SH-SY5Y (cell line): ENCODE results near the gene ATG2A.

Experiments
- GATA2 ChIP-seq: IDR thresholded peaks from 2 replicates; pipeline ENCODE4 v1.6.1; 2011; ENCODE audit warnings: mild to moderate bottlenecking, low read depth, low read length
- GATA3 ChIP-seq: IDR thresholded peaks from 2 replicates; pipeline ENCODE4 v1.6.1; 2011; ENCODE audit warnings: low read depth, mild to moderate bottlenecking, low read length, moderate library complexity

ATG2A gene

DNA sequence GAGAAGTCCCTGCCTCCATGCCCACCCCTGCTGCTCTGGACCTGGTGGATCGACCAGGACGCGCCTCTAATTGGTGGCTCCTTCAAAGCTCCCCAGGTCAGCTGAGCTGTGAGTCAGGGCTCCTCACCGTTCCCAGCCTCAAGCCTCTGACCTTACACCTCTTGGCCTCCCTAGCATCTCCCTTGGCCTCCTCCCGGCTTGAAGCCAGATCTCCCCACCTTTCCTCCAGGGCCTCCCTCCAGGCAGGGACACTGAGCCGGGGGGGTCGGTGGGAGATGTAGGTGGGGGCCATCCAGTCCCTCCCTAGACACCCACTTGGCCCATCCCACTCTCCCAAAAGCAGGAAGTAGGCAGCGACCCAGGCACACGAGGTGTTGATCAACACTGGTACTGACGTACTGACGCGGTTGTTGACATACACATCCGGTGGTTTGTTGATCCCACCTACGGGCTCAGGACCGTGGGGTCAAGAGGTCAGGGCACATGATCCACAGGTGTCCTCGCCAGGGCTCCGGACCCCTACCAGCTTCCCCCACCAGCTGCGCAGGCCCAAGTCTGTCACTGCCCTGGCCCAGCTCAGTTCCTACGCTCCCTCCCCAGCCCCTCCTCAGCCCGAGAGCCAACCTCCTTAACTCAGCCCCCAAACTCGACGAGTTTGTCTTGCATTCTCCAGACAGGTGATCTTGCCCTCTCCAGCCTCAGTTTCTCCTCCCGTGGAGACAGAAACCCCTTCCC lies 802 bp downstream of the ATG2A start:
- TF ChIP-seq GATA3 (no peak), GATA2 (no peak)

DNA sequence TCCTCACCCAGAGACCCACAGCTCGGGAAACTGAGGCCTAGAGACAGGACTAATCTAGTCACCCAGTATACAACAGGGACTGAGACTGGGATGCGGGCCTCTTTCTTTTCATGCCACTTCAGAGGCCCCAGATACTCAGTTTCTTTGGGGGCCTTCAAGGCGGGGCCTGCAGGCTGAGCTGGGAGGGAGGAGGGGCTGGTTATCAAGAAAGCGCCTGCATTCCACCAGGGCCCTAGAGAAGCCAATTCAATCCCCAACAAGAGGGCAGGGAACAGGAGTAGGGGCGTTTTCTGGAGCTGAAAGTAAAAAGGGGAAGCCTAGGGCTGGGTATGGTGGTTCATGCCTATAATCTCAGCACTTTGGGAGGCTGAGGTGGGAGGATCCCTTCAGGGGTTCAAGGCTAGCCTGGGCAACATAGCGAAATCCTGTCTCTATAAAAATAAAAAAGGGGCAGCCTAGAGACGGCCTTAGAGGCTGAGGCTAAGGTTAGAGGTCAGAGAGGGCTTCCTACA lies 1.6 kb downstream of the ATG2A start:
- TF ChIP-seq GATA3 (no peak), GATA2 (no peak)

DNA sequence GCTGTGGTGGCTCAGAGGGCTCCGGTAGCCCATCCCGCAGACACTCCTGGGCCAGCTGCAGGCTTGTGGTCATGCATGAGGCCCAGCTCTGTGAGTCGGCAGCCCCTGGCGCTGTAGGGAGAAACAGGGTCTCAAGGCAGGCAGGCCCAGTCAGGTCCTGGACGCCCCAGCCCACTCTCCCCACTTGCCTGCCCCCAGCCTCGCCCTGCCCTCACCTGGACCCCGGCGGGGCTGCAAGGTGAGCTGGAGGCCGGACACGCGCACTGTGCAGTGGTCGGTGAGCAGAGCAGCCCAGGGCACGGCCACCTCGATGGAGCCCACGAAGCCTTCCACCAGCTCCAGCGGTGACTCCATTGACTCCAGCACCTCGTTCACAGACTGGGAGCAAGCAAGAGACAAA lies 2.9 kb downstream of the ATG2A start:
- TF ChIP-seq GATA3 (no peak), GATA2 (no peak)

DNA sequence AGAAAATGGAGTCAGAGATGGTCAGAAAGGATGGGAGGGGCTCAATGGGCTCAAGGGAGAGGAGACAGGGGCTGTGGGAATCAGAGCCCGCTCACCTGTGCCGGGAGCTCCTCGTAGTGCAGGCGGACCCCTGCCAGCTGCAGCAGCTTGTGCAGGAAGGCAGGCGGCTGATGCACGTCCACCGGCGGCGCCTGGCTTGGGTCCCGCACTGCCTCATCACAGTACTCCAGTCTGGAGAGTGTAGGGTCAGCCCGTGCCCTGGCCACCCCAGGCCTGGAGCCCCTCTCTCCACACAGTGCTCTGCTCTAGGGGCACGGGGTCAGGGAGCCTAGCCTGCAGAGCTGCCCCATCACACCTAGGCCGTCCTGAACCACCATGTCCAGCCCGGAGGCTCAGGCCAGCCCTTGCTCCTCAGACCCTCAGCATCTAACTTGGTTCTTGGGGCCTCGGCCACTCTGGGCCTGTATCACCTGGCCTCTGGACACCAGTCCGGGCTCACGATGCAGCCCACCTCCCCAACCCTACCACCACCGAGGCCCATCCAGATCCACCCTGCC lies 3.8 kb downstream of the ATG2A start:
- TF ChIP-seq GATA3 = no peak
- no peak for TF ChIP-seq GATA2

DNA sequence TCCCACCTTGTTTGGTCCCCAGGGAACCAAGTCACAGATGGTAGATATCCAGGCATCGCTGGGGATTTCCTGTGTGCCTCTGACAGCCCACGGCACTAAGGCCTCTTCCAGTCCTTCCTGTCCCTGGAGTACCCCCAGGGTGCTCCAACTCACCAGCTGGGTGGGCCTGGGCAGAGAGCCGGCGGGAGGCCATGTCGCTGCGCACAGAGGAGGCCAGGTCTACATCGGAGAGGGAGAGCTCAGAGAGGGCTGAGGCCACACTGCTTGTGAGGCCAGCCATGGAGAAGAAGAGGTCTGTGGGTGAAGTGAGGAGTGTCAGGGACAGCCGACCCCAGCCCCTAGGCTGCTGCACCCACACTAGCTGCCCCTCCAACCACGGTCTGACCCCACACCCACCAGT lies 5.3 kb downstream of the ATG2A start:
- TF ChIP-seq GATA2 = no peak
- no peak for TF ChIP-seq GATA3

DNA sequence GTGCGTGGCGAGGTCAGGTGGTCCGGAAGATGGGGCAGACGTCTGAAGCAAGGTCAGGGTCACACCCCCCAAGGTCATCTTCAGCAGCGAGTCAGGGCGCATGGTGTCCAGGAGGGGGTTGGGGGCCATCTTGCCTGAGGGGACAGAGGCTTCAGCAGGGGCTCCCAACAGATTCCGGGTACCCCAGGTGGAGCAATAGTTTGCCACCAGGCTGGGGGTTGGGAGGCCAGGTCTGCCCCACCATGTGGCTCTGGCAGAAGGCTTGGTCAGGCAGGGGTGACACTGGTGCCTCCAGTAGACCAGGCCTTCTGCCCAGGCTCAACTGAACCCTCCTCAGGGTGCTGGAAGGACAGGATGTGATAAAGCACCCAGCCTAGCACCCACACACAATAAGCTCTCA lies 5.9 kb downstream of the ATG2A start:
- no peak for TF ChIP-seq GATA2

DNA sequence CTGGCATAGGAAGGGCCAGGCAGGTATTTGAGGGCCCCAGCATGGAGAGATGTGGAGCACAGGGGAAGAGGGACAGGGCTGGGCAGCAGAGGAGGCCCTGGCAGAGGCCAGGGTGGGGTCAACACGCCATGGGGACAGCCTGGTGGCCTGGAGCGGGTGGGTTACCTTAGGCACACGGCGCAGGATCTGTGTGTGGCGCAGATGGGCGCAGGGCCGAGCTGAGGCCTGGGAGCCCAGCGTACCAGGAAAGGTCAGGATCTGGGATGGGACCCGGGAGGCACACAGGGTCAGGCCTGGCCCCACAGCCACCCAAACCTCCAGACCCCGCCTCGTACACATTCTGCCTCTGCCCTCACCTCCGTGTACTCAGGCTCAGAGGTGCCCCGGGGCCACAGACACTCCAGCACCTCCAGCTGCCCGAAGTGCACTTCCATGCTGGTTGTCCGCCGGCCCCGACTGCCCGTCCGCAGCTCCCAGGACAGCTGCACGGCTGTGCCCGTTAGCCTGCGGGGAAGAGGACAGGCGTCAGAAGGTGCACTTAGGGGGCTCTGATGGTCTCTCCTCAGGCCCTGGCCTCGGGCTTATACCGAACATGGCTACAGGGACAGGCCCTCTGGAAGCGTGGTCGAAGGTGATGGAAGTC lies 6.4 kb downstream of the ATG2A start:
- TF ChIP-seq GATA2 = no peak
- no peak for TF ChIP-seq GATA3

DNA sequence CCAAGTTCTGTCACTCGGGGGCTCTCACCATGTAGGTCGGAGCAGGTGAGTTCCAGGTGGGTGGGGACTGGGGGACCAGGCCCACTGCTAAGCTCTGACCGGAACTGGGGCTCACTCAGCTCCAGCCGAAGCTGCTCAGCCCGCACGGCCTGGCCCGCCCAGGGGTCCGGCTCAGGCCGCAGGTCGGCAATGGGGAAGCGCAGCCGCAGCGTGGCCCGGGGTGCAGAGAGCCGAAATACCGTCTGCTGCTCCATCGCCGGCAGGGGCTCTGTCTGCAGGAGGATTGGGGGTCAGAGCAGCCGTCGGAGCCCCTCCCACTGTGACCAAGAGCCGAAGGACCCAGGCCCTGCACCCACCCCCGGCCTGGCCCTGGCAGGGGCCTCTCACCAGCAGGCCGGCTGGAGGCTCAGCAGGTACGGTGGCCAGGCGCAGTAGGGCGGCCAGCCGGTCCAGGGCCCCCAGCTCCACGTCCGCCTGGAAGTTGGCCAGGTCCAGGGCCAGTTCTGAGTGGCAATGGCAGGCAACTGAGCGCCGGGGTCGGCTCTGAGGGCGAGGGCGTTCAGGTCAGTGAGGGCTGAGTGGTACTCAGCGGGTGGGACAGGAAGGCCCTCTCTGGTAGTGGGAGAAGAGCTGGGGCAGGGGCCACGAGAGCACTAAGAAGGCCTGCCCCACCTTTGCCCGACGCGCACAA lies 7.2 kb downstream of the ATG2A start:
- TF ChIP-seq GATA3 (no peak), GATA2 (no peak)

DNA sequence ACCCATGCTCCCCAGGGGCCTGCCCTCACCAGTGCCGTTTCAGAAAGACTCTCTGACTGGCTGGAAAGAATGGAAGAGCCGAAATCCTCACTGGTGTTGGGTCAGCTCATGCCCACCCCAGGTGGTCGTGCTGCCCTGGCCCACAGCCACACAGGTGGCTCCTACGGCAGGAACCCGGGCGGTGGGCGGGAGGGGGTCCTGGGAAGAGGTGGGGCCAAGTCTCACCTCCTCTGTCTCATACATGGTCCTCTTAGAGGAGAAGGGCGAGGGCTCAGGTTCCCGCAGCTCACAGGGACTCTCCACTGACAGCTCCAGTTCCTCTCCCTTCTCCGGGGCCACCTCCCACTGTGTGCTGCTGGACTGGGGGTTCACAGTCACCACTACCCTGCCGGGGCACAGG lies 8.2 kb downstream of the ATG2A start:
- TF ChIP-seq GATA2 (no peak), GATA3 (no peak)

DNA sequence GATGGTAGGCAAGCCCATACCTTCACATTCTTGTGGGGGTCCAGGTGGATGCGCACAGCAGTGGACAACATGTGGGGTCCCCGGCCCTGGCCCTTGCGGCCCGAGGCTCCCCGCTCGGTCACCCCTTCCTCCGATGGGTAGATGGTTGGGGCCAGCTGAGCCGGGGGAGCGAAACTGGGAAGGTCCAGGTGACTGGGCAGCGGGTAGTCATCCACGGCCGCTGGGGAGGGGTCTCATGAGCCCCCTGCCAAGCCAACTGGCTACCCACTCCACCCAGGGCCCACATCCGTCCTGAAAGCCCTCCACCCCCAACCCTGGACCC lies 10.7 kb downstream of the ATG2A start:
- TF ChIP-seq GATA2 (no peak), GATA3 (no peak)

DNA sequence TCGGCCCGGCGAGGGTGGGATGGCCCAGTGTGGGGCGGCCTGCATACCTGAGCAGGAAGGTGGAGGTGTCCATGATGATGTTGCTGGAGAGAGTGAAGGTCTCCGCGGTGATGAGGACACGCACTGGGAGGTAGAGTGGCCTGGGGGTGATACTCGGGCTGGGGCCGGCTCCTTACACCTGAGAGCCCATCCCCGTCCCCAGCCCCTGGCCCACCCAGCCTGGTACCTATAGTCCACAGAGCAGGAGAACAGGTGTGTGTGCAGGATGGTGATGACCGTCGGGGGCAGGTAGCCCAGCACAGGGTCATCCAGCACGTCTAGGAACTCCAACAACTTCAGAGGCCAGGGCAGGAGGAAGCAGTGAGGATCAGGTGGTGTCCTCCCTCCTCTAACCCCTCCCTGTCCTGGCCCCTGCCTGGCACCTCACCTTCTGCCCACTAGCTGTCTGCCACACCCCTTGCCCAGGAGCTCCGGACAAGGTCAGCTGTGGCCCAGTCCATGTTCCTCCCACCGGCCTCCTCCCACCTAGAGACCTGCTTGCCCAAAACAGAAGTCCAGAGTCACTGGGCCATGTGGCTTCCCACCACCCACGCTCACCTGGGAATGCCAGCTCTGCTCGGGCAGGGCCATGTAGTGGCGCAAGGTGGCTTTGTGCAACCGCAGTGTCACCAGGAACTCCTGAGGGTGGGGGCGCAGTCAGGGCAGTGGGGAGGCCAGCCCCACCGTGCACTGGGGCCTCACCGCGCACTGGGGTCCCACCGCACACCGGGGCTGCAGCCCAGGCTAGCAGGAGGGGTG lies 11.3 kb downstream of the ATG2A start:
- TF ChIP-seq GATA2 (no peak), GATA3 (no peak)

DNA sequence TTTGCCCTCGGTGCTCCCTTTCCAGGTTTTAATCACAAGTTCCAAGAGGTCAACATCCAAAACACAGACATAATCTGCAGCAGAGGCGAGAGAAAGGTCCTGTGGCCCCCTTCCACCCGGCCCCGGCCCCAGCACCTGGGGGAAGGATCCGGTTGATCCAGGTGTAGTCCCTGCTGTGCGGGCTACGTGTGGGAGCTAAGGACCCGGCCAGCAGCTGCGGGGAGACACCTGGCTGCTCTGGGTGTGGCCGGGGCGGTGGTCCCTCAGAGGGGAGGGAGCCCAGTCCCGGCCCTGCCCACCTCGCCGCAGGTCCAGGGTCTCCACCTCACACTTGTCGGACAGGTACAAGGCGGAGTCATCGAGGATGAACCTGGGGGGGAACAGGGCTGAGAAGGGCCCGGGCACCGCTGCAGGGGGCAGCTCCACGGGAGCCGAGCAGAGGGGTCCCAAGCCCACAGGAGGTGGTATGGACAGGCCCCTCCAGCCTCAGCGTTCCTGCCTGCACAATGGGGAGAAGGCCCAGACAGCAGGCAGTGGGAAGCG lies 13.6 kb downstream of the ATG2A start:
- no peak for TF ChIP-seq GATA2
- TF ChIP-seq GATA3 = no peak

DNA sequence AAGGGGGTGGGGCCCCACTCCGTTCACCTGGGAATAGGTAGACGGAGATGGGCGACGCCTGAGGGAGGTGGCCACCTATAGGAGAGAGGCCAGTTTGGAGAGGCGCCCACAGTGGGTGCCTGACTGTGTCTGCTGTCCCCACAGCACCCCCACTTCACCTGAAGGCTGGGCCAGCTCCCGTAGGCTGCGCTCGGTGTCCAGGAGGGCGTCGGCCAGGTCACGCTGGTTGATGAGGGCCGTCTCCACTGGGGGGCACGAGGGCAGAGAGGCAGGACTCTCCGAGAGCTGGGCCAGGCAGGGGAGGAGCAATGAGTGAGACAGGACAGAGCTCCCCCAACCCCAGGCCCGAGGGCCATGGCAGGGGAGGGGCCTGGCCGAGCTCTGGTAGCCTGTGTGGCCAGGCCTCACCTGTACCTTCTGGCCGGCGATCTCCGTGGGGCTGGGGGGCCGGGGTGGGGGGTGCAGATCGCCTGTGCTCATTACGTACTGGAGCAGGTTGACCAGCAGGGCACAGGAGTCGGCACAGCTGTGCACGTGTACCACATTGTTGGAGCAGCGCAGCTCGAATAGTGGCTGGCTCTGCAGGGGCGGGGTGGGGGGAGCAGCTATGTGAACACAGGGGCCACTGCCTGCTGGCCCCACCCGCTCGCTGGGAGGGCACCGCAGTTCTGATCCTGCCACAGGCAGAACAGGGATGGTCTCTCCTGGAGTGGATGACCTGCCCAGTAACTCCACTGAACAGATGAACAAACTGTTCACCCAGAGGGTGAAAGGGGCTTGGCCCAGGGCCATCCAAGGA lies 14.7 kb downstream of the ATG2A start:
- no peak for TF ChIP-seq GATA2
- TF ChIP-seq GATA3 = no peak
